Measurements from ENCODE around the gene LHX3.
"Not testable (repeated sequence)": the region's sequence is repeated elsewhere in the genome, so short reads cannot be mapped to it uniquely, and the experiment has no call there.

The LHX3 gene

DNA sequence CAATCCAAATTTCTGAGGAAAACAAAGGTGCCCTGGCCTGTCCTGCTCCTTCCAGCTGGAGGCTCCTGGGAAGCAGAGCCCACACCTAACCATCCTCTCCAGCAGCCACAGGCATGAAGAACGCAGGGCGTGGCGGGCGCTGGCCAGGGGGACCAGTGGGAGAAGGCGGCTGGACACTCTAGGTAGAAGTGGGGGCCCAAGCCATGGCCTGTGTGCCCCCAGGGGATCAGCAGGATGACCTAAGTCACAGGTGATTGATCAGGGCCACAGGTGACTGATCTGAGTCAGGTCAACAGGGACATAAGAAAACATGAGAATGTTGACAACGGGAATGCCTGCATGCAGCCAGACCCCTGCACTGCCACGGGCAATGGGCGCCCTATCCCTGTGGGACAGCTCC lies 37.3 kb upstream of the LHX3 start:
- no peak for DNase-seq (ENCODE audit: low read depth in 2 of 3, low spot score in 1 of 3)

DNA sequence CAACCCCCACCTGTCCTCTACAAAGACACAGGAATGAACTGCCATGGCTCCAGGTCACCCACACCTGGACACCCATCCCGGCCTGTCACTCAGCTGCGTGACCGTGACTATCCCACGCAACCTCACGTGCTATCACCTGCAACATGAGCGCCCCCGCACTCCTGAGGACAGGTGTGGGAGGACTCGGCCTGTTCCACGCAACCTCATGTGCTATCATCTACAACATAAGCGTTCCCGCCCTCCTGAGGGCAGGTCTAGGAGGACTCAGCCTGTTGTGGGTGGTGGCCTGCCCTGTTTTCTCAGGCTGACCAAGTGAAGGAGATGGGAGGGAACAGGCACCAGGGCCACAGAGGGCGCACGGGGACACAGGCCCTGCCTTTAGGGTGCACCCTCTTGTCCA lies 36.6 kb upstream of the LHX3 start:
- no peak for DNase-seq (ENCODE audit: low read depth in 2 of 3, low spot score in 1 of 3)

GRCh38 chr9:136240941-136241340 lies 36.0 kb upstream of the LHX3 start:
- DNase-seq (ENCODE audit: low read depth in 2 of 3, low spot score in 1 of 3) = no peak

- no peak for DNase-seq (ENCODE audit: low read depth in 2 of 3, low spot score in 1 of 3)
Observed at GRCh38 chr9:136239983-136240330, 35.0 kb upstream of the LHX3 start.

DNA sequence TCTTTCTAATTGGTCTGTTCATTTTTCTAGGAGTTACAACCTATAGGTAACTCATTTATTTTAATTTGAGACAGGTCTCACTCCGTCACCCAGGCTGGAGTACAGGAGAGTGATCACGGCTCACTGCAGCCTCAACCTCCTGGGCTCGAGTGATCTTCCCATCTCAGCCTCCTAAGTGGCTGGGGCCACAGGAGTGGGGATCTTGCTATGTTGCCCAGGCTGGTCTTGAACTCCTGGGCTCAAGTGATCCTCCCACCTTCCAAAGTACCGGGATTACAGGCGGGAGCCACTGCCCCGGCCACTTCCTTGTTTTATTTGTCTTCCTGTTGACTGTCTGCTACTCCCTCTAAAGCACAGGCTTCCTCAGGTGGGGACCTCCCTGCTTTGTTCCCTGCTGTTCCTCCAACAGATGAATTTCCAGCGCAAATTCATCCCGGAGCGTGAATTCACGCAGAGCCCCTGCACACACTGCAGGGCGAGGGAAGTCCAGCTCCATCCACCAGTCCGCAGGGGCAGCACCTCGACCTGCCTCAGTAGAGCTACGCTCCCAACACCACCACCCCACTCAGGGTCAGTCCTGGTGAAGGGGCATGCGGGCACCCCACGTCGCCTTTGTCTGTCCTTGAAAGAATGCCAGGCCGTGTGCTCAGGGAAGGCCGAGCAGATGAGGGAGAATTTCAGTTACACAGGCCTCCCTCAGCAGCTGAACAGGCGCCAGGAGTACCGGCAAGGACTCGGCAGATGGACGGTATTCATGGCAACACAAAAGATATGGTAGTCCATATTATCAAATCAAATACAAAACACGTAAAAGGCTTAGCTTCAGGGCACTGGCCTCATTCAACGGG lies 34.4 kb upstream of the LHX3 start:
- DNase-seq (ENCODE audit: low read depth in 2 of 3, low spot score in 1 of 3) = no peak

DNA sequence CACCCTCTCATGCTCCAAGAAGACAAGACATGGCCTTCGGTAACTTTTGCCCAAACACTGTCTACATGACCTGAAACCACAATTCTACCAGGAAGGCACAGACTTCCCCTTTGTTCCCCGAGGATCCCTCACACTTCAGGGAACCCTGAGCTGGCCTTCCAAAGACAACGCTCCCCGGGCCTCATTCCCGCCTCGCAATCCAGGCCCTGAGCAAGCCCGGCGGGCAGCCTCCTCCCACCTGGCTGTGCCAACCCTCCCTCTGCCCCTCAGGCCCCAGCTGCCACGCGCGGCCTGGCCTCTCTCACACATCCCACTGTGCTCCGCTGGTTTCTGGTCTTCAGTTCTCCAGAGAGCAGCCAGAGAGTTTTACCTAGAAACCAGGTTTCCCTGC lies 33.4 kb upstream of the LHX3 start:
- DNase-seq (ENCODE audit: low read depth in 2 of 3, low spot score in 1 of 3) = no peak

DNA sequence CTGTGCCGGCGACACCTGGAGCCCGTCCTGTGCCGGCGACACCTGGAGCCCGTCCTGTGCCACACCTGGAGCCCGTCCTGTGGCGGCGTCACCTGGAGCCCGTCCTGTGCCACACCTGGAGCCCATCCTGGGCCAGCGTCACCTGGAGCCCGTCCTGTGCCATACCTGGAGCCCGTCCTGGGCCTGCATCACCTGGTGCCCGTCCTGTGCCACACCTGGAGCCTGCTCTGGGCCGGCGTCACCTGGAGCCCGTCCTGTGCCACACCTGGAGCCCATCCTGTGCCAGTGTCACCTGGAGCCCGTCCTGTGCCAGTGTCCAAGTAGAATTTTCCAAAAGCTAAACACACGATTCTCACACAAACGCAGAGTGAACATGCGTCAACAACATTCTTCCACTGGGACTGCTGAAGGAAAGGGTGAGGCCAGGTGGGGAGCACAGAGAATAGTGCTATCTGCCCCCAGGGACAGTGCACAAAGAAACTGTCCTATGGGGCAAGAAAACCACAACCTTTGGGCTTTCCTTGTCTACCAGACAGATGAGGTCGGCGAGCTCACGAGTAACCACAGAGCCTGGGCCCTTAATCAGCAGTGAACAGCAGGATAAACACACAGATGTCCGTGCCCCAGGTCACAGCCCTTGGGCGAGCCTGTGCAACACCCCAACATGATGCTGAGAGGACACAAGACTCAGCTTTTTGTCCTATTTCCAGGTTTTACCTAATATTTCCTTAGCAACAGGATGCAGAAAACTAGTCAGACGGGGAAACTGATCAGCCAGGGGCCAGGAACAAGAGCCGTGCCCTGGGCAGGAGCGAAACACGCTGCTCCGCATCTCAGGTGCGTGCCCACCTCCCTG lies 32.8 kb upstream of the LHX3 start:
- DNase-seq (ENCODE audit: low read depth in 2 of 3, low spot score in 1 of 3) = no peak

- not testable (repeated sequence) for DNase-seq (ENCODE audit: low read depth in 2 of 3, low spot score in 1 of 3)
Observed at GRCh38 chr9:136236471-136237410, 31.8 kb upstream of the LHX3 start.

GRCh38 chr9:136235709-136236455 lies 31.0 kb upstream of the LHX3 start:
- DNase-seq (ENCODE audit: low read depth in 2 of 3, low spot score in 1 of 3) = no peak

- no peak for DNase-seq (ENCODE audit: low read depth in 2 of 3, low spot score in 1 of 3)
Observed at GRCh38 chr9:136235171-136235570, 30.2 kb upstream of the LHX3 start.

GRCh38 chr9:136234597-136234996 lies 29.7 kb upstream of the LHX3 start:
- DNase-seq (ENCODE audit: low read depth in 2 of 3, low spot score in 1 of 3) = no peak

GRCh38 chr9:136233868-136234267 lies 28.9 kb upstream of the LHX3 start:
- DNase-seq (ENCODE audit: low read depth in 2 of 3, low spot score in 1 of 3) = no peak

GRCh38 chr9:136233411-136233810 lies 28.5 kb upstream of the LHX3 start:
- no peak for DNase-seq (ENCODE audit: low read depth in 2 of 3, low spot score in 1 of 3)

- DNase-seq (ENCODE audit: low read depth in 2 of 3, low spot score in 1 of 3) = no peak
Observed at GRCh38 chr9:136232969-136233368, 28.0 kb upstream of the LHX3 start.

- no peak for DNase-seq (ENCODE audit: low read depth in 2 of 3, low spot score in 1 of 3)
Observed at GRCh38 chr9:136231478-136232297, 26.8 kb upstream of the LHX3 start.

DNA sequence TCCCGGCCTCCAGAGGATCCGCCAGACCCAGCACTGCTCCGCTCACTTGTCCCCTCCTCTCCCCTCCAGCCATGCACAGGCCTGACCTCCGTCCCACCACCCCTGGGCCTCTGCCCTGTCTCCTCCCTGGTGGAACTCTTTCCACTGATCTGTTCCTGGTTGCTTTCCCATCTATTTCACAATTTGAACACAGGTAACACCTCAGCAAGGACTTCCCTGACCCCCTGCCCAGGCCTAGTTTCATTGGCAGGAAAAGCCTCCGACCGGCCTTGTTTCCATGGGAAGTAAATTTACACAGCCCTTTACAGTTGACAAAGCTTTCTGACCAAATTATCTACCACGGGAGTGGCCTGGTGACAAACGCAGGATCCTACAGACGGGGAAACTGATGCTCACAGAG lies 25.8 kb upstream of the LHX3 start:
- no peak for DNase-seq (ENCODE audit: low read depth in 2 of 3, low spot score in 1 of 3)

DNA sequence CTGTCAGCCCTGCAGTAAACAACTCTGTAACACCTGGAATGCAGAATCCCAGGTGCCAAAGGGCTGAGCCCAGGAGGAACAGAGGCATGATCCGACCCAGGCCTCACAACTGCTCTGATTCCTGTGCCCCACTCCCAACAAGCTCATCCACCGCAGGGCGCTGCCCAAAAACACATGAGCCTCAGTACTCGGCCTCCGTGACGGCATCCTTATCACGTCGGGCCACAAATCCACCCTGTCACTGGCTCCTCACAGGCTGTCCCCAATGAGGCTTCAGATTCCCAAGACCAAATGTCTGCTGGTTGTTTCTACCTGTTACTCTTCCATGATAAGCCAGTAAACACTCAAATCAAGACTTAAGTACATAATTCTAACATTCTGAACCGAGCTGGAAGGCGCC lies 25.4 kb upstream of the LHX3 start:
- DNase-seq (ENCODE audit: low read depth in 2 of 3, low spot score in 1 of 3) = no peak

- DNase-seq (ENCODE audit: low read depth in 2 of 3, low spot score in 1 of 3) = no peak
Observed at GRCh38 chr9:136229096-136230065, 24.5 kb upstream of the LHX3 start.

Measured in stimulated activated CD4-positive, alpha-beta T cell treated with anti-CD3 and anti-CD28 coated beads, Interleukin-12 subunit alpha, Interleukin-12 subunit beta, amount 100 ng/mL, for 48 hours (primary cell).